Brain microvascular endothelial cell (primary cell): ENCODE data around the gene PGM2L1.
A peak's percentile ranks its signal among the peaks of the same experiment; 100 is the strongest.

ENCODE experiments used
- DNase-seq: peaks from one replicate; pipeline ENCODE4 v3.0.0-alpha.2; 2020
- H3K27ac ChIP-seq: fragments of 250-450 bp; sonication (Bioruptor Pico); 2 replicates; pipeline ENCODE4 v1.5.1; 2020; ENCODE audit warnings: mild to moderate bottlenecking, moderate library complexity
- H3K27me3 ChIP-seq: fragments of 250-450 bp; sonication (Bioruptor Pico); replicated peaks from 2 replicates; pipeline ENCODE4 v1.5.1; 2020; ENCODE audit warnings: mild to moderate bottlenecking
- H3K36me3 ChIP-seq: fragments of 250-450 bp; sonication (Bioruptor Pico); replicated peaks from 2 replicates; pipeline ENCODE4 v1.5.1; 2020; ENCODE audit warnings: mild to moderate bottlenecking
- H3K4me3 ChIP-seq: 2 replicates; pipeline ENCODE4 v1.5.1; 2011; ENCODE audit warnings: low read depth, mild to moderate bottlenecking, control low read depth, low read length, moderate library complexity
- in situ Hi-C: cut with HindIII; loops from 2 replicates; pipeline ENCODE4 v1.10.0; 2017; ENCODE audit warnings: low sequenced_read_pairs, low pct_ligation_motif_present
- TF ChIP-seq, protein P1 (sequence below): IDR thresholded peaks from 2 replicates; pipeline ENCODE4 v1.5.1; 2011; ENCODE audit warnings: low read depth, mild to moderate bottlenecking, moderate library complexity, low read length, control low read depth, inconsistent platforms; ENCODE audit errors: missing control alignments

The PGM2L1 gene

DNA sequence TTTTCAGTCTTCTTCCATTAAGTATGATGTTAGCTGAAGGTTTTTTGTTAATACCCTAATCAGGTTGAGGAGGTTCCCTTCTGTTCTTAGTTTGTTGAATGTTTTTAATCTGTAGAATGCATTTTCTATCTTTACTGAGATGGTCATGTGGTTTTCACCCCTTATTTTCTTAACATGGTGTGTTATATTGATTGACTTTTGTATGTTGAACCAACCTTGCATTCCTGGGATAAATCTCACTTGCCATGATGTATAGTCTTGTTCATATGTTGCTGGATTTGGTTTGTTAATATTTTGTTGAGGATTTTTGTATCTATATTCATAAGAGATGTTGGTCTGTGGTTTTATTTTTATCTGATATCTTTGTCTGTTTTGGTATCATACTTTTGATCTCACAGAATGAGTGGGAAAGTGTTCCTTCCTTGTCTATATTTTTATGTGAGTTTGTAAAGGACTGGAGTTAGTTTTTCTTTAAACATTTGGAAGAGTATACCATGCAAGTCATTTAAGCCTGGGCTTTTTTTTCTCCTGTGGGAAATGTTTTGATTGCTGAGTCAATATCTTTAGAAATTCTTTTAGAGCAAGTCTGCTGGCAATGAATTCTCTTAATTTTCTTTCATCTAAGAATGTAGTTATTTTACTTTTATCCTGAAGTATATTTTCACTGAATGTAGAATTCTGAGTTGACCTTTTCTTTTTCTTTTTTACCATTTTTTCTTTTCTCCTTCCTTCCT lies 81.3 kb downstream of the PGM2L1 start:
- Histone ChIP-seq H3K27me3 (no peaks in the 10 kb centered on the region), H3K27ac (peak overlapping the region; percentile 90), H3K4me3 (no peak overlapping the region), H3K36me3 (no peaks in the 10 kb centered on the region)
- TF ChIP-seq, protein P1, sequence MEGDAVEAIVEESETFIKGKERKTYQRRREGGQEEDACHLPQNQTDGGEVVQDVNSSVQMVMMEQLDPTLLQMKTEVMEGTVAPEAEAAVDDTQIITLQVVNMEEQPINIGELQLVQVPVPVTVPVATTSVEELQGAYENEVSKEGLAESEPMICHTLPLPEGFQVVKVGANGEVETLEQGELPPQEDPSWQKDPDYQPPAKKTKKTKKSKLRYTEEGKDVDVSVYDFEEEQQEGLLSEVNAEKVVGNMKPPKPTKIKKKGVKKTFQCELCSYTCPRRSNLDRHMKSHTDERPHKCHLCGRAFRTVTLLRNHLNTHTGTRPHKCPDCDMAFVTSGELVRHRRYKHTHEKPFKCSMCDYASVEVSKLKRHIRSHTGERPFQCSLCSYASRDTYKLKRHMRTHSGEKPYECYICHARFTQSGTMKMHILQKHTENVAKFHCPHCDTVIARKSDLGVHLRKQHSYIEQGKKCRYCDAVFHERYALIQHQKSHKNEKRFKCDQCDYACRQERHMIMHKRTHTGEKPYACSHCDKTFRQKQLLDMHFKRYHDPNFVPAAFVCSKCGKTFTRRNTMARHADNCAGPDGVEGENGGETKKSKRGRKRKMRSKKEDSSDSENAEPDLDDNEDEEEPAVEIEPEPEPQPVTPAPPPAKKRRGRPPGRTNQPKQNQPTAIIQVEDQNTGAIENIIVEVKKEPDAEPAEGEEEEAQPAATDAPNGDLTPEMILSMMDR, result no peak
- in situ Hi-C loops, result no loop called here
- peak; percentile 29 for DNase-seq

DNA sequence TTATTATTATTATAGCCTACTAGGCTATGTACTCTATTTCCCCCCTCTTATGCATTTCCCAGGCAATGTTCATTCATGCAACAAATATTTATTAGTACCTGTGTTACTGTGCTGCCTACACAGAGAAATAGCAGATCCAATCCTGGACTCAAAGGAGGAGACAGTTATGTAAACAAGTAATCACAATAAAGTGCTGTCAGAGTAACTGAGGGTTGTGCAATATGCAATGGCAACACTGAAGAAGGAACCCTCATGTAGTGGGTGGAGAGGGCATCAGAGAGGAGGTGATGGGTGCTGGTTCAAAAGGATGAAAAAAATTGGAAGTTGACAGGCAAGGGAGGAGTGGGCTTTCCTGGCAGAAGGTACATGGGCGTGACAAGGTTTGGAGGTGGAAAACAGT lies 85.9 kb downstream of the PGM2L1 start:
- no peak overlapping the region for H3K27ac ChIP-seq
- no peaks in the 10 kb centered on the region for H3K36me3 ChIP-seq
- in situ Hi-C loops, result no loop called here
- TF ChIP-seq, protein P1, result no peak
- H3K4me3 ChIP-seq, result no peak overlapping the region
- no peak for DNase-seq
- no peaks in the 10 kb centered on the region for H3K27me3 ChIP-seq

DNA sequence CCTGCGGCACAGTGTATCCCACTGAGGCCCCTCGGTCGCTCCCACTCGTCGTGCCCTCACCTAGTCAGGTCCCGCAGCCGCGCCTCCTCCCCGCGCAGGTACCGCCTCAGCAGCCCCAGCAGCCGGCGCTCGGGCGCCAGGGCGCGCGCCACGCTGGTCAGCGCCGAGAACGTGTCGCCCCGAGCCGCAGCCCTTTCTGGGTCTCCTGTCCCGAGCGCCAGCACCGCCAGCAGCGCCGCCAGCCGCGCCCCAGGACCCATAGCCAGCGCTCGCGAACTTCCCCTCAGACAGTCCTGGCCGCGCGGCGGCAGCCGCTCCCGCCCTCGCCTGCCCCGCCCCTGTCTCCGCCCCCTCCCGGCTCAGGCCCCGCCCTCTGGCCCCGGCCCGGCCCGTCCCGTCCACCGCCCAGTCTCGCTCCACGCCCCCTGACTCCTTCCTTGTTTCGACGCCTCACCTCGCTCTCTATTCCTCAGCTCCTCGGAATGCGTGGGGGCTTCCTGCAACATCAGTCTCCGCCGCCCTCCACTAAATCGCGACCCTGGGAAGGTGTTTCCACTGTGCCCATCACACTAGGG lies 86.8 kb downstream of the PGM2L1 start, which contains the start of gene P4HA3:
Gene P4HA3, minus strand, starts transcription at position 289 of the 575 bp plus-strand sequence. Its CDS starts 29 bp downstream, at position 260.
- Histone ChIP-seq H3K36me3 (no peaks in the 10 kb centered on the region), H3K4me3 (peak within 1 kb of the TSS; percentile 69), H3K27ac (no peak within 1 kb of the TSS), H3K27me3 (no peaks in the 10 kb centered on the region)
- DNase-seq, result peak; percentile 21
- in situ Hi-C loops, result no loop called here
- TF ChIP-seq, protein P1, result no peak

DNA sequence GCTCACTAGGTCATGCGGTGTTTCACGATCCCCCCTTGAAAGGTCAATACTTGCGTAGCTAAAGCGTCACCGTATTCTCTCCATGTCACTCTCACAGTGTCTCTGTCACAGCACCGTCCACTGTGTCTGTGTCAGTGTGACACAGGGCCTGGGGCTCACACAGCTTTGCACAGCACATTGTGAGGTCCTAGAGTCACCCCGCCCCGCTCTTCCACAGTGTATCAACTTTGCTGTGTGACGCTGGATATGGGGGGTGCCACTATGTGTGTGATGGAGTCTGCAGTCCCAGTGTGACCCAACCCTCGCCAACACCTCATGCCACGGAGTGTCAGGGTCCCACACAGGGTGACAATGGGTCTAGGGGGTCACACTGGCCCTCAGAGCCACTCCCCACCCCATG lies 87.4 kb downstream of the PGM2L1 start:
- no peak for DNase-seq
- Histone ChIP-seq H3K36me3 (no peaks in the 10 kb centered on the region), H3K4me3 (peak overlapping the region; percentile 69), H3K27ac (no peak overlapping the region), H3K27me3 (no peaks in the 10 kb centered on the region)
- TF ChIP-seq, protein P1, result no peak
- in situ Hi-C loops, result no loop called here

DNA sequence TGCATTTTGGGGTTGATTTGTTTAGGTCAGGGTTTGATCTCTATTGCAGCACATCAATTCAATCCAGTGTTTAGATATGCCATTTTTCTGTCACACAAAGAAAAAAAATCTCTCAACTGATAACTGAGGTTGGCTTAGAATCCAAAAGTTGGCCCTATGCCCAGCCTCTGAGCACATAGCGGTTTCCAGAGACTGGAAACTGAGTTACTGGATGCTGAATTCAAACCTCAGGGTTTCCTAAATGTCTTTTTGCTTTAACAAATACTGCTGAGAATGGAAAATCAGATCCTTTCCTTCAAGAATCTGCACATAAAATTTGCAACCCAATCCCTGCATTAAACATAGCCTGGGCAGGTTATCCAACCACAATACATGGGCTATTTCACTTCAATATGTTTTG lies 90.8 kb downstream of the PGM2L1 start:
- Histone ChIP-seq H3K4me3 (no peak overlapping the region), H3K27ac (no peak overlapping the region), H3K27me3 (no peaks in the 10 kb centered on the region), H3K36me3 (no peaks in the 10 kb centered on the region)
- TF ChIP-seq, protein P1, result no peak
- in situ Hi-C loops, result no loop called here
- DNase-seq, result peak; percentile 75
